PC-9 (cell line): ENCODE results near the gene RPL39. TPM values are rescaled to one million over a fixed set of nuclear protein-coding genes. Genes with fewer than 3 reads are reported as not detected.
A peak's percentile ranks its signal among the peaks of the same experiment; 100 is the strongest.
"Not testable (repeated sequence)": the region's sequence is repeated elsewhere in the genome, so short reads cannot be mapped to it uniquely, and the experiment has no call there.

Source experiments
- BruUV-seq: library from RNA; stranded (reverse); fragments of 400-500 nt; replicated peaks from 2 replicates; lab custom pipeline; 2021; lab: Mats Ljungman, UMichigan
- CTCF ChIA-PET: fragments of 300-600 bp; sonication (Branson Sonifier 250); formaldehyde crosslinking; loops from one replicate; lab custom pipeline; 2022; ENCODE audit warnings: antibody characterized with exemption; lab: Charles Lee
- POLR2A ChIA-PET: fragments of 300-600 bp; sonication (Branson Sonifier 250); formaldehyde crosslinking; loops from one replicate; lab custom pipeline; 2022; ENCODE audit warnings: antibody characterized with exemption; ENCODE audit not compliant: unreplicated experiment; lab: Charles Lee
- DNase-seq, 2 experiments: peaks; one replicate each; pipeline versions ENCODE4 v3.0.0 to v3.0.0-alpha.2; 2015 to 2022; ENCODE audit warnings: mixed read lengths in 1 of 2
- H2AFZ ChIP-seq: fragments of 200-600 bp; sonication (generic); 2 replicates; pipeline ENCODE4 v1.8.1; 2017; ENCODE audit warnings: antibody characterized with exemption
- H3F3A ChIP-seq: fragments of 200-600 bp; sonication (generic); 2 replicates; pipeline ENCODE4 v1.8.1; 2017; ENCODE audit warnings: antibody characterized with exemption, mild to moderate bottlenecking, low read depth; ENCODE audit not compliant: insufficient read depth
- H3K27ac ChIP-seq: fragments of 200-600 bp; sonication (generic); 2 replicates; pipeline ENCODE4 v1.6.1; 2016; ENCODE audit warnings: mixed run types
- H3K27me3 ChIP-seq: fragments of 200-600 bp; sonication (generic); 2 replicates; pipeline ENCODE4 v1.6.1; 2016; ENCODE audit warnings: low read depth, mixed run types; ENCODE audit not compliant: insufficient read depth
- H3K36me3 ChIP-seq: fragments of 200-600 bp; sonication (generic); 2 replicates; pipeline ENCODE4 v1.6.1; 2016; ENCODE audit warnings: low read depth, mixed run types
- H3K4me1 ChIP-seq: fragments of 200-600 bp; sonication (generic); replicated peaks from 2 replicates; pipeline ENCODE4 v1.6.1; 2016; ENCODE audit warnings: mixed run types; ENCODE audit not compliant: insufficient read depth
- H3K4me2 ChIP-seq: fragments of 200-600 bp; sonication (generic); 2 replicates; pipeline ENCODE4 v1.6.1; 2017; ENCODE audit warnings: mixed run types
- H3K4me3 ChIP-seq: fragments of 200-600 bp; sonication (generic); 2 replicates; pipeline ENCODE4 v1.6.1; 2016; ENCODE audit warnings: mixed run types
- H3K79me2 ChIP-seq: fragments of 200-600 bp; sonication (generic); 2 replicates; pipeline ENCODE4 v1.6.1; 2017; ENCODE audit warnings: low read depth, mixed run types
- H3K9me2 ChIP-seq: fragments of 200-600 bp; sonication (generic); 2 replicates; pipeline ENCODE4 v1.8.1; 2017; ENCODE audit warnings: mild to moderate bottlenecking; ENCODE audit not compliant: insufficient read depth
- H3K9me3 ChIP-seq: fragments of 200-600 bp; sonication (generic); 2 replicates; pipeline ENCODE4 v1.8.1; 2016; ENCODE audit warnings: low read depth; ENCODE audit not compliant: insufficient read depth
- H4K20me1 ChIP-seq: fragments of 200-600 bp; sonication (generic); 2 replicates; pipeline ENCODE4 v1.8.1; 2017; ENCODE audit not compliant: insufficient read depth
- CTCF ChIP-seq: fragments of 200-600 bp; sonication (generic); conservative IDR thresholded peaks from 2 replicates; pipeline ENCODE4 v1.6.1; 2017; ENCODE audit warnings: mixed run types, antibody characterized with exemption, mild to moderate bottlenecking, moderate library complexity
- EZH2 ChIP-seq: fragments of 200-600 bp; sonication (generic); IDR thresholded peaks from 2 replicates; pipeline ENCODE4 v1.8.0; 2017; ENCODE audit warnings: antibody characterized with exemption, low read depth
- intact Hi-C: fragments of 100-400 bp; cut with micrococcal nuclease; formaldehyde crosslinking; loops from one replicate; pipeline ENCODE4 v1.10.0; 2022; ENCODE audit not compliant: unreplicated experiment
- total RNA-seq: library from RNA; stranded (reverse); gene quantifications from 2 replicates; pipeline ENCODE4 v1.2.3, GENCODE V29; 2021

RPL39 gene
- total RNA-seq, 1 experiment from 2014 or later, result 3,660 TPM

- TF ChIP-seq EZH2 (no peak), CTCF (no peak)
- no peak overlapping the region for H3K27ac ChIP-seq
- H3K4me2 ChIP-seq, result no peak overlapping the region
- DNase-seq, result peak in 1 of 2 experiments; percentile 46
- no peaks in the 10 kb centered on the region for H3K79me2 ChIP-seq
- H3F3A ChIP-seq, result peaks cover 12% of the 10 kb centered on the region
- H3K36me3 ChIP-seq, result no peaks in the 10 kb centered on the region
- H3K4me1 ChIP-seq, result peaks cover 8% of the 10 kb centered on the region
- BruUV-seq, result no TSS peak
- H4K20me1 ChIP-seq, result no peaks in the 10 kb centered on the region
- H3K4me3 ChIP-seq, result no peak overlapping the region
- POLR2A ChIA-PET, result no interaction called here
- no peaks in the 10 kb centered on the region for H3K9me3 ChIP-seq
- H3K27me3 ChIP-seq, result no peaks in the 10 kb centered on the region
- intact Hi-C loops, result no loop called here
- CTCF ChIA-PET, result interaction anchor here (0.6 kb wide), 1 partner anchor 25 kb away, joined by 5 read pairs; no protein-coding TSS in a partner anchor
- no peaks in the 10 kb centered on the region for H3K9me2 ChIP-seq
- no peak overlapping the region for H2AFZ ChIP-seq
Measured at GRCh38 chrX:119826399-119826959, 35.0 kb upstream of the RPL39 start.

GRCh38 chrX:119824221-119824620, 32.8 kb upstream of the RPL39 start:
- H3K4me2 ChIP-seq, H3K4me3 ChIP-seq, H3K79me2 ChIP-seq, DNase-seq, H3K9me3 ChIP-seq, H3K36me3 ChIP-seq, H3K9me2 ChIP-seq, POLR2A ChIA-PET, H3K4me1 ChIP-seq, BruUV-seq, H4K20me1 ChIP-seq, H2AFZ ChIP-seq, intact Hi-C loops, H3K27ac ChIP-seq, H3K27me3 ChIP-seq: not testable (repeated sequence)
- CTCF ChIA-PET, result interaction anchor here (0.6 kb wide), 1 partner anchor 219 kb away, joined by 3 read pairs; no protein-coding TSS in a partner anchor
- H3F3A ChIP-seq, result peaks cover 12% of the 10 kb centered on the region

- H3K9me2 ChIP-seq, H3K9me3 ChIP-seq, H3K36me3 ChIP-seq, BruUV-seq, H3K79me2 ChIP-seq, H2AFZ ChIP-seq, H3F3A ChIP-seq, H3K27ac ChIP-seq, H3K27me3 ChIP-seq, H3K4me3 ChIP-seq, H3K4me1 ChIP-seq, intact Hi-C loops, H4K20me1 ChIP-seq, H3K4me2 ChIP-seq: not testable (repeated sequence)
- CTCF ChIA-PET, result interaction anchor here (0.6 kb wide), 1 partner anchor 755 kb away, joined by 9 read pairs; no protein-coding TSS in a partner anchor
- peak in 1 of 2 experiments; percentile 42 for DNase-seq
- POLR2A ChIA-PET, result interaction anchor here (0.8 kb wide), 1 partner anchor 219 kb away, joined by 5 read pairs; no protein-coding TSS in a partner anchor
Measured at GRCh38 chrX:119821703-119822102, 30.3 kb upstream of the RPL39 start.

- intact Hi-C loops, result no loop called here
- no peaks in the 10 kb centered on the region for H3K36me3 ChIP-seq
- BruUV-seq, result no TSS peak
- ChIA-PET CTCF (no interaction called here), POLR2A (no interaction called here)
- TF ChIP-seq CTCF (no peak), EZH2 (no peak)
- DNase-seq, result no peak
- H3K4me1 ChIP-seq, result no peaks in the 10 kb centered on the region
- no peaks in the 10 kb centered on the region for H3K9me2 ChIP-seq
- H4K20me1 ChIP-seq, result no peaks in the 10 kb centered on the region
- H3K9me3 ChIP-seq, result no peaks in the 10 kb centered on the region
- no peak overlapping the region for H3K4me2 ChIP-seq
- H3K4me3 ChIP-seq, result no peak overlapping the region
- H3K79me2 ChIP-seq, result no peaks in the 10 kb centered on the region
- peaks cover 4% of the 10 kb centered on the region; the same call in 1 of the 2 replicates for H3K27me3 ChIP-seq
- no peaks in the 10 kb centered on the region for H3F3A ChIP-seq
- H3K27ac ChIP-seq, result no peak overlapping the region
- no peak overlapping the region for H2AFZ ChIP-seq
Measured at GRCh38 chrX:119817130-119817690, 25.8 kb upstream of the RPL39 start.
